B cell (primary cell): ENCODE results near the gene CAMKK2. TPM values are rescaled to one million over a fixed set of nuclear protein-coding genes. Genes with fewer than 3 reads are reported as not detected.

Experiments
- ATAC-seq: fragments of 200-7000 bp; cut with Tn5 transposase; one replicate; pipeline ENCODE4 v1.10.0; 2021; ENCODE audit warnings: low read depth, mild to moderate bottlenecking, moderate number of reproducible peaks, moderate library complexity
- CTCF ChIA-PET: fragments of 350-600 bp; sonication (Branson Sonifier 250); formaldehyde crosslinking; loops from one replicate; lab custom pipeline; 2021; ENCODE audit warnings: antibody characterized with exemption, inconsistent platforms; lab: Charles Lee
- POLR2A ChIA-PET: fragments of 350-600 bp; sonication (Branson Sonifier 250); formaldehyde crosslinking; loops from one replicate; lab custom pipeline; 2021; ENCODE audit warnings: antibody characterized with exemption; lab: Charles Lee
- DNase-seq: peaks from one replicate; pipeline ENCODE4 v3.0.0; 2013
- H2AFZ ChIP-seq: 2 replicates; pipeline ENCODE4 v1.6.1; 2012; ENCODE audit warnings: mild to moderate bottlenecking, low read depth, low read length; ENCODE audit not compliant: insufficient read depth, poor library complexity, severe bottlenecking
- H3K27ac ChIP-seq, 2 donors: 1 replicate in 1 of 2; 2 replicates in 1 of 2; pipeline ENCODE4 v1.5.1; 2012 to 2013; ENCODE audit warnings: low read length in 2 of 2, mild to moderate bottlenecking in 2 of 2, moderate library complexity in 1 of 2
- H3K27me3 ChIP-seq, 4 experiments: fragments of 200-600 bp in 1 of 4; sonication (generic) in 1 of 4; replicated peaks in 1 of 4; 1 replicate in 2 of 4; 2 replicates in 2 of 4; pipeline versions ENCODE4 v1.6.1 to v1.7.0; 2013 to 2016; ENCODE audit warnings: low read length in 3 of 4, mild to moderate bottlenecking in 2 of 4, mixed read lengths in 1 of 4, moderate library complexity in 1 of 4; ENCODE audit not compliant: insufficient read depth in 4 of 4, control insufficient read depth in 3 of 4; ENCODE audit errors: control extremely low read depth in 1 of 4
- H3K36me3 ChIP-seq, 2 experiments: replicated peaks in 1 of 2; 1 replicate in 1 of 2; 2 replicates in 1 of 2; pipeline versions ENCODE4 v1.6.1 to v1.7.1; 2013; ENCODE audit warnings: low read length in 1 of 2; ENCODE audit not compliant: insufficient read depth in 2 of 2, control insufficient read depth in 1 of 2; ENCODE audit errors: control extremely low read depth in 1 of 2, extremely low read depth in 1 of 2
- H3K4me1 ChIP-seq, 2 donors: fragments of 200-600 bp in 1 of 2; sonication (generic) in 1 of 2; 1 replicate in 1 of 2; 2 replicates in 1 of 2; pipeline versions ENCODE4 v1.5.1 to v1.6.1; 2013 to 2017; ENCODE audit warnings: low read length in 2 of 2; ENCODE audit not compliant: control insufficient read depth in 2 of 2, insufficient read depth in 2 of 2
- H3K4me2 ChIP-seq: replicated peaks from 2 replicates; pipeline ENCODE3; 2012; ENCODE audit warnings: mild to moderate bottlenecking, low read depth, low read length; ENCODE audit not compliant: poor library complexity, severe bottlenecking
- H3K4me3 ChIP-seq, 5 experiments: fragments of 200-600 bp in 1 of 5; sonication (generic) in 1 of 5; 1 replicate in 3 of 5; 2 replicates in 2 of 5; pipeline versions ENCODE4 v1.5.1 to v1.7.0; 2011 to 2016; ENCODE audit warnings: low read length in 4 of 5, mild to moderate bottlenecking in 4 of 5, low read depth in 2 of 5, control low read depth in 1 of 5, moderate library complexity in 1 of 5; ENCODE audit not compliant: insufficient read depth in 1 of 5; ENCODE audit errors: control extremely low read depth in 1 of 5, extremely low read depth in 1 of 5
- H3K79me2 ChIP-seq: fragments of 200-600 bp; sonication (generic); one replicate; pipeline ENCODE4 v1.6.0; 2016; ENCODE audit warnings: low read length; ENCODE audit not compliant: control insufficient read depth, insufficient read depth
- H3K9ac ChIP-seq: fragments of 200-600 bp; sonication (generic); 2 replicates; pipeline ENCODE4 v1.6.1; 2017; ENCODE audit warnings: mild to moderate bottlenecking, low read length, moderate library complexity
- H3K9me3 ChIP-seq, 3 donors: one replicate each; pipeline versions ENCODE4 v1.6.1 to v1.7.1; 2013; ENCODE audit warnings: low read length in 2 of 3; ENCODE audit not compliant: control insufficient read depth in 2 of 3, insufficient read depth in 1 of 3; ENCODE audit errors: control extremely low read depth in 1 of 3
- H4K20me1 ChIP-seq: 2 replicates; pipeline ENCODE4 v1.6.0; 2012; ENCODE audit warnings: mild to moderate bottlenecking, low read length; ENCODE audit not compliant: insufficient read depth, control insufficient read depth, poor library complexity, severe bottlenecking
- H3K27ac Mint-ChIP-seq: one replicate; pipeline ENCODE4 v1.8.0; 2021; ENCODE audit warnings: mixed read lengths
- H3K27me3 Mint-ChIP-seq: one replicate; pipeline ENCODE4 v1.8.0; 2021; ENCODE audit warnings: mixed read lengths
- H3K4me1 Mint-ChIP-seq: one replicate; pipeline ENCODE4 v1.8.0; 2021; ENCODE audit warnings: mixed read lengths
- H3K4me3 Mint-ChIP-seq: one replicate; pipeline ENCODE4 v1.8.0; 2021; ENCODE audit warnings: mixed read lengths
- H3K9me3 Mint-ChIP-seq: one replicate; pipeline ENCODE4 v1.8.0; 2022; ENCODE audit warnings: mixed read lengths; ENCODE audit not compliant: insufficient read depth
- EZH2 ChIP-seq: IDR thresholded peaks from 2 replicates; pipeline ENCODE4 v1.6.1; 2012; ENCODE audit warnings: borderline replicate concordance, low read depth, mild to moderate bottlenecking, moderate library complexity, low read length; ENCODE audit not compliant: insufficient read depth, poor library complexity, severe bottlenecking
- WGBS: methylation state at CpG from one replicate; pipeline ENCODE4 v1.1.5; 2013; ENCODE audit warnings: missing lambda C conversion rate; ENCODE audit not compliant: insufficient coverage; 5-methylcytosine and 5-hydroxymethylcytosine counted together
- intact Hi-C: fragments of 100-400 bp; cut with micrococcal nuclease; formaldehyde crosslinking; loops from one replicate; pipeline ENCODE4 v1.10.0; 2022
- polyA plus RNA-seq: library from polyadenylated mRNA; depleted of rRNA; stranded (reverse); fragments of >200 nt; gene quantifications from 2 replicates; pipeline ENCODE4 v1.2.3, GENCODE V29; 2012
- total RNA-seq, 2 donors: library from RNA; stranded (reverse); fragments of 120-200 nt in 1 of 2; gene quantifications; 1 replicate in 1 of 2; 2 replicates in 1 of 2; pipeline versions ENCODE4 v1.2.3 to v1.2.4, GENCODE V29; 2013 to 2022
- TF ChIP-seq, protein P1 (sequence below): fragments of 200-600 bp; IDR thresholded peaks from one replicate; pipeline ENCODE4 v1.8.0; 2022; ENCODE audit warnings: antibody characterized with exemption, mild to moderate bottlenecking

CAMKK2 gene
- total and polyA plus RNA-seq, 2 donors (not counting 1 experiment from before 2014, with no cell fraction given), result 9.7 to 17.1 TPM

GRCh38 chr12:121295116-121295745 is 1.3 kb downstream of the CAMKK2 start:
- peak overlapping the region; percentile 84 for H3K27ac Mint-ChIP-seq
- H3K9me3 Mint-ChIP-seq, result no peaks in the 10 kb centered on the region
- CTCF ChIA-PET, result interaction anchor here (0.6 to 1.0 kb wide), 2 partner anchors 11 to 86 kb away, joined by 3 read pairs; no protein-coding TSS in a partner anchor
- peak overlapping the region; percentile 92 for H2AFZ ChIP-seq
- ATAC-seq, result no peak
- H3K4me1 ChIP-seq, result peaks cover 15 to 30% of the 10 kb centered on the region in 2 donors
- intact Hi-C loops, result no loop called here
- H3K27ac ChIP-seq, result no peak overlapping the region
- H3K4me1 Mint-ChIP-seq, result peaks cover 24% of the 10 kb centered on the region
- peak overlapping the region; percentile 91 for H3K9ac ChIP-seq
- H3K79me2 ChIP-seq, result peaks cover 32% of the 10 kb centered on the region
- no peaks in the 10 kb centered on the region for H3K36me3 ChIP-seq
- no peaks in the 10 kb centered on the region for H3K9me3 ChIP-seq
- no peak for TF ChIP-seq EZH2
- TF ChIP-seq, protein P1, sequence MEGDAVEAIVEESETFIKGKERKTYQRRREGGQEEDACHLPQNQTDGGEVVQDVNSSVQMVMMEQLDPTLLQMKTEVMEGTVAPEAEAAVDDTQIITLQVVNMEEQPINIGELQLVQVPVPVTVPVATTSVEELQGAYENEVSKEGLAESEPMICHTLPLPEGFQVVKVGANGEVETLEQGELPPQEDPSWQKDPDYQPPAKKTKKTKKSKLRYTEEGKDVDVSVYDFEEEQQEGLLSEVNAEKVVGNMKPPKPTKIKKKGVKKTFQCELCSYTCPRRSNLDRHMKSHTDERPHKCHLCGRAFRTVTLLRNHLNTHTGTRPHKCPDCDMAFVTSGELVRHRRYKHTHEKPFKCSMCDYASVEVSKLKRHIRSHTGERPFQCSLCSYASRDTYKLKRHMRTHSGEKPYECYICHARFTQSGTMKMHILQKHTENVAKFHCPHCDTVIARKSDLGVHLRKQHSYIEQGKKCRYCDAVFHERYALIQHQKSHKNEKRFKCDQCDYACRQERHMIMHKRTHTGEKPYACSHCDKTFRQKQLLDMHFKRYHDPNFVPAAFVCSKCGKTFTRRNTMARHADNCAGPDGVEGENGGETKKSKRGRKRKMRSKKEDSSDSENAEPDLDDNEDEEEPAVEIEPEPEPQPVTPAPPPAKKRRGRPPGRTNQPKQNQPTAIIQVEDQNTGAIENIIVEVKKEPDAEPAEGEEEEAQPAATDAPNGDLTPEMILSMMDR, result no peak
- no peaks in the 10 kb centered on the region for H3K27me3 Mint-ChIP-seq
- H3K4me2 ChIP-seq, result peak overlapping the region; percentile 100
- 10% methylated on average over 3 of the region's 7 CpGs for WGBS
- peak overlapping the region; percentile 57 to 88 (median 78) for H3K4me3 ChIP-seq
- no peak for DNase-seq
- H4K20me1 ChIP-seq, result peaks cover 5% of the 10 kb centered on the region
- H3K27me3 ChIP-seq, result no peaks in the 10 kb centered on the region
- POLR2A ChIA-PET, result no interaction called here
- peak overlapping the region; percentile 90 for H3K4me3 Mint-ChIP-seq

DNA sequence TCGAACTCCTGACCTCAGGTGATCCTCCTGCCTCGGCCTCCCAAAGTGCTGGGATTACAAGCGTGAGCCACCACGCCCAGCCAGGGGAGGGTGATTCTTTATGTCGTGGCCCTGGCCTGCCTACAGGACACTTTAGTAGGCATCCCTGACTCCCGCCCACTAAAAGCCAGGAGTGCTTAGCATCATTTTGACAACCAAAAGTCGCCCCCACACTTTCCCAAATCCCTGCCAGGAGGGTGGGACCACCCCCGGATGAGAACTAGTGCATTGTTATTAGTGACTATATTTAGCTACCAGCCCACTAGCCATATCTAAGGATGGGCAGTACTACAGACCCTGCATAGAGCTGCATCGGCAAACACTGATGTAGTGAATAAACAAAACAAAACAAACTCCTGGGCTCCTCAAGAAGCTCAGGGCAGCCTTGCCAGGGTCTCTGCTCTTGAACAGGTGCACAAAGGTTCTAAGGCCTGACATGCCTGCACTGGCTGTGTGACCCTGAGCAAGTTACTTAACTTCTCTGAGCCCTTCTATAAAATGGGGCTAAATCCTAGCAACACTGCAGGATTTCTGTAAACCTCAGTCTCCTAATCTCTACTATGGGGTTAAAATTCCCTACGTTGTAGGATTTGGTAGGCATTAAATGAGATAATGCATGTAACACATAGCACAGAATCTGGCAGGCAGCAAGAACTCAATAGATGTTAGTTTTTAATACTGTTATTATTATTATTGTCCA is 2.2 kb downstream of the CAMKK2 start:
- intact Hi-C loops, result no loop called here
- Histone ChIP-seq H4K20me1 (peaks cover 5% of the 10 kb centered on the region), H3K4me3 (no peak overlapping the region), H3K36me3 (no peaks in the 10 kb centered on the region), H2AFZ (no peak overlapping the region), H3K9ac (no peak overlapping the region), H3K4me2 (no peak overlapping the region), H3K27me3 (no peaks in the 10 kb centered on the region), H3K79me2 (peaks cover 32% of the 10 kb centered on the region), H3K4me1 (peaks cover 15 to 30% of the 10 kb centered on the region in 2 donors), H3K27ac (no peak overlapping the region), H3K9me3 (no peaks in the 10 kb centered on the region)
- H3K27ac Mint-ChIP-seq, result no peak overlapping the region
- H3K27me3 Mint-ChIP-seq, result no peaks in the 10 kb centered on the region
- no peaks in the 10 kb centered on the region for H3K9me3 Mint-ChIP-seq
- no peak for DNase-seq
- no peak overlapping the region for H3K4me3 Mint-ChIP-seq
- 100% methylated on average over 5 of the region's 10 CpGs for WGBS
- CTCF ChIA-PET, result no interaction called here
- POLR2A ChIA-PET, result no interaction called here
- no peak for ATAC-seq
- peaks cover 24% of the 10 kb centered on the region for H3K4me1 Mint-ChIP-seq
- TF ChIP-seq, protein P1, result no peak
- TF ChIP-seq EZH2, result no peak
